Prostate gland (tissue), 2 donors: Measurements from ENCODE around the gene NDFIP1.

Experiments used
- CTCF ChIP-seq, 4 experiments: fragments of 200-600 bp in 2 of 4; fragments of 450-650 bp in 2 of 4; sonication (generic) in 2 of 4; IDR thresholded peaks; 1 replicate in 3 of 4; 2 replicates in 1 of 4; pipeline ENCODE4 v1.5.1; 2016 to 2019; ENCODE audit warnings: antibody characterized with exemption in 4 of 4, mild to moderate bottlenecking in 2 of 4, moderate library complexity in 2 of 4
- POLR2A ChIP-seq: fragments of 450-650 bp; IDR thresholded peaks from one replicate; pipeline ENCODE4 v1.6.1; 2016; ENCODE audit warnings: antibody characterized with exemption, mild to moderate bottlenecking
- POLR2AphosphoS5 ChIP-seq: sonication (generic); formaldehyde crosslinking; IDR thresholded peaks from one replicate; pipeline ENCODE4 v1.6.1; 2017; ENCODE audit warnings: antibody characterized with exemption

GRCh38 chr5:142120247-142120935, 11.8 kb downstream of the NDFIP1 start:
- TF ChIP-seq CTCF (IDR thresholded peaks at IDR 0.05) (no peak), POLR2A (no peak), POLR2AphosphoS5 (no peak)
